Keratinocyte (primary cell): ENCODE measurements around the gene ADGRG1.

Source experiments
- EZH2 ChIP-seq: IDR thresholded peaks from one replicate; pipeline ENCODE4 v1.6.1; 2012; ENCODE audit warnings: inconsistent platforms, mild to moderate bottlenecking, low read length, moderate library complexity
- TF ChIP-seq, protein P1 (sequence below), 3 experiments: IDR thresholded peaks in 1 of 3; conservative IDR thresholded peaks in 1 of 3; optimal IDR thresholded peaks in 1 of 3; 2 replicates in 2 of 3; 3 replicates in 1 of 3; pipeline versions ENCODE3 to v1.5.1; 2011; ENCODE audit warnings: low read length in 3 of 3, mild to moderate bottlenecking in 3 of 3, moderate library complexity in 2 of 3, control low read depth in 1 of 3, inconsistent platforms in 1 of 3; ENCODE audit not compliant: insufficient read depth in 2 of 3; ENCODE audit errors: extremely low read depth in 1 of 3

DNA sequence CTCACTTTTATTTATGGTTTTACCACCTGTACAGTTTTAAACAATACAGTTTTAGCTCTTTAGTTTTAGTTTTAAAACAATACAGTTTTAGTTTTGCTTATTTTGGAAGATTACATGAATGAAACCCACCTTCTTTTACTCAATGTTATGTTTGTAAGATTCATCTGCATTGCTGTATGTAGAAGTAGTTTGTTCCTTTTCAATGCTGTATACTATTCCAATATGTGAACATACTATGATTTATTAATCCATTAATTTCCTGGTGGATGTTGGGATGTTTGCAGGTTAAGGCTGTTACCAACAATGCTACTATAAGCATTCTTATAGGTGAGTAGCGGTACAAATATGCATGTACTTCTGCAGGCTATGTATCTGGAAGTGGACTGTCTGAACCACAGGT is 34.4 kb upstream of the ADGRG1 start:
- TF ChIP-seq EZH2 = no peak
- TF ChIP-seq, protein P1, sequence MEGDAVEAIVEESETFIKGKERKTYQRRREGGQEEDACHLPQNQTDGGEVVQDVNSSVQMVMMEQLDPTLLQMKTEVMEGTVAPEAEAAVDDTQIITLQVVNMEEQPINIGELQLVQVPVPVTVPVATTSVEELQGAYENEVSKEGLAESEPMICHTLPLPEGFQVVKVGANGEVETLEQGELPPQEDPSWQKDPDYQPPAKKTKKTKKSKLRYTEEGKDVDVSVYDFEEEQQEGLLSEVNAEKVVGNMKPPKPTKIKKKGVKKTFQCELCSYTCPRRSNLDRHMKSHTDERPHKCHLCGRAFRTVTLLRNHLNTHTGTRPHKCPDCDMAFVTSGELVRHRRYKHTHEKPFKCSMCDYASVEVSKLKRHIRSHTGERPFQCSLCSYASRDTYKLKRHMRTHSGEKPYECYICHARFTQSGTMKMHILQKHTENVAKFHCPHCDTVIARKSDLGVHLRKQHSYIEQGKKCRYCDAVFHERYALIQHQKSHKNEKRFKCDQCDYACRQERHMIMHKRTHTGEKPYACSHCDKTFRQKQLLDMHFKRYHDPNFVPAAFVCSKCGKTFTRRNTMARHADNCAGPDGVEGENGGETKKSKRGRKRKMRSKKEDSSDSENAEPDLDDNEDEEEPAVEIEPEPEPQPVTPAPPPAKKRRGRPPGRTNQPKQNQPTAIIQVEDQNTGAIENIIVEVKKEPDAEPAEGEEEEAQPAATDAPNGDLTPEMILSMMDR (optimal IDR thresholded peaks at IDR 0.05 in 1 of 3, IDR thresholded peaks at IDR 0.05 in 1 of 3, conservative IDR thresholded peaks at IDR 0.05 in 1 of 3; ENCODE audit: extremely low read depth in 1 of 3, insufficient read depth in 2 of 3, low read length in 3 of 3) = no peak
